NOMO-1 treated with dmso at 0.1 percent for 144 hours (cell line): ENCODE measurements around the gene NDUFS8.
A peak's percentile ranks its signal among the peaks of the same experiment; 100 is the strongest.

Experiments used
- DNase-seq: peaks from one replicate; lab custom pipeline; 2025; ENCODE audit not compliant: unreplicated experiment; lab: John Stamatoyannopoulos, UW

Gene NDUFS8

DNA sequence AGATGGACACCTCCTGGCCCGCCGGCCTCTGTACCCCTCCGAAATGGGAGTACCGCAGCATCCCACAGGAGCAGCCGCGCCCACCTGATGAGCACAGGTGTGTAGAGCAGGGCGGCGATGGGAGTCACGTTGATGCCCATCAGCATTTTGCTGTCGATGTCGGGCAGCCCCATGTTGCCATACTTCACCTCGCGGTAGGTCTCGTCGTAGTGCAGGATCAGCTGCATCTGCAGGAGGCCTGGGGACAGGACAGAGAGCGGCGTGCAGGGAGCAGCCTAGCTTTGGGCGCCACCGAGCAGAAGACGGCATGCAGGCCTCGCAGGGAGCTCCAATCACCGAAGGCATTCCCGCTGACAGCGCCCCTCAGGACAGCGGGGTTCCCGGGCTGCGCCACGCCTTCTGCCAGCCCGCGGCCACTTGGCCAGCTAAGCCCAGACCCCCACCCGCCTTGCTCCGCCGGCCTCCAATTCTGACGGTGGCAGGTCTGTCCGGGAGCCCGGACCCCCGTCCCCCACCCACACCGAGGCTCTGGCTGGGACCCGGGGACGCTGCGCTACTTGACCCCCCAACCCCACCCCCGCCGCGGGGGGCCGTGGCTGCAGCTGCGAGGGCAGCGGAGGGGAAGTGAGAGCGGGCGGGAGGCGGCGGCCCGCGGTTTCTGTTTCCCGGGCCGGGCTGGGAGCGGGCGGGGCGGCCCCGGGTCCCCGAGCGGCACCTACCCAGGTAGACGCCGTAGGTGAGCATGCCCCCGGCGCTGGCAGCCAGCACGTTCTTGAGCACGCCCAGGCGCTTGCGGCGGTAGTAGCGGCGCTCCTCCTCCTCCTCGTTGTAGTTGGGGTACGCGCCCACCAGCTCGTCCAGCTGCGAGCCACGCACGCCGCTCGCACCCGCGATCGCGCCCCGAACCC, 27.3 kb upstream of the NDUFS8 start:
- peak; percentile 34 for DNase-seq

GRCh38 chr11:68003846-68004550, 26.5 kb upstream of the NDUFS8 start, which contains the start of gene UNC93B1:
UNC93B1 (minus strand) TSS chr11:68004097; CDS start chr11:68004043, 54 bp downstream.
- DNase-seq: peak; percentile 83

- no peak for DNase-seq
Measured at GRCh38 chr11:68004551-68005335, 25.7 kb upstream of the NDUFS8 start.

DNA sequence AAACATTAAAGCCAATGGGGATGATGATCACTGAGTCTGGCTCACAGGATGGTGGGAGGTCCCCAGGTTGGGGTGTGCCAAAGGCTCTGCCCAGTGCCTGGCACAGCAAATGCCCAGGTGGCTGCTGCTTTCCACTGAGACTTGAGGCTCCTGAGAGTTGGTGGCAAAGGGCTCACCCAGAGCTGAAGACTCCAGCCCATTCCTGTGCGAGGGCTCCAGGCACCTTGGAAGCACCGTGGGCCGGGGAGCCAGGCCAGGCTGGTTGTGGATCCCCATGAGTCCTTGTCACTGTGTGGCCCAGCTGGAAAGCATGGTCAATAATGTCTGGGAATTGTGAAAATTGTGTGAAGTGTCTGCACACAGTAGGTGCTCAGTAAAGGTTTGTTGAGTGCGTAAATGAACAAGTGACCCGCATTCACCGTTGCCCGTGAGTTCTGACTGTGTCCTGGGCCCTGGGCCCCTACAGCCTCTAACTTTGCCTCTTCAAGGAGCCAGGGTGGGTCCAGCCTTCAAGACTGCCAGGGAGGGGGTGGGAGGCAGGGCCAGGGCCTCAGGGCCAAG, 23.8 kb upstream of the NDUFS8 start:
- DNase-seq: no peak

DNA sequence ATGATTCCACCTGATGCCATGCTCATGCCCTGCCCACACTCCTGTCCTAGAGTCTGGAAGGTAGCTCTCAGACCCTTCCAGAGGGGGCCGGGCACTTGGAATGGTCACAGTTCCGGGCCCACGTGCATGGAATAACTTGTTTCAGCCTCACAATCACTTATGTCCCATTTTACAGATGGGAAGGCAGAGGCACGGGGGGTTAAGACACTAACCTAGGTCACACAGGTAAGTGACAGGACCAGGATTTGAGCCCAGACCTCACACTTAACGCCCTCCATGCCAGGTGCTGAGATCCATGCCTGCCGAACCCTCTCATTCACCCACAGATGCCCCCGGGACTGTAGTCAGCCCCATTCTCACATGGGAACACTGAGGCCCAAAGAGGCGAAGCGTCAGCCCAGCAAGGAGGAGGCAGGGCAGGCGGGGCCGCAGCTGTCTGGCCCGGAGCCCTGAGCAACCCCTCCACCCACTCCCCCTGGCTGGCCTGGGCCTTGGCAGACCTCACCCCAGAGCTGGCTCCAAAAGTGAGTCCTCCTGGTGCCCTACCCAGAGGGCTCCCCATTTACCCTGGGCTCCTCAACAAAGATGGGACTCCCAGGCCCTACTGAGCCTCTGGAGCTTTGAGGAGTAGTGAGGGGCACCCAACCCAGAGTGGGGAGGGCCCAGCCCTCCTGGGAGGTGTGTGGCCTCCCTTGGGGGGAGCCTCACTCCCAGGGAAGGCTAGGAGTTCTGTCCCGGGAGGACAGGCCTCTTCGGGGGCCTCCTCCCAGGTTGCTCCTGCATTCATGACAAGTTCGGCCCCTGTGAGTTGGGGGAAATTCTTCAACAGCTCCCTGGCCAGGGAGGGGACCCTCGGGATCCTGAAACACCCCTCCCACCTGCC, 22.7 kb upstream of the NDUFS8 start:
- no peak for DNase-seq

GRCh38 chr11:68008381-68009337, 21.8 kb upstream of the NDUFS8 start:
- DNase-seq: no peak

- peak; percentile 60 for DNase-seq
Measured at GRCh38 chr11:68009391-68010089, 20.9 kb upstream of the NDUFS8 start.

DNA sequence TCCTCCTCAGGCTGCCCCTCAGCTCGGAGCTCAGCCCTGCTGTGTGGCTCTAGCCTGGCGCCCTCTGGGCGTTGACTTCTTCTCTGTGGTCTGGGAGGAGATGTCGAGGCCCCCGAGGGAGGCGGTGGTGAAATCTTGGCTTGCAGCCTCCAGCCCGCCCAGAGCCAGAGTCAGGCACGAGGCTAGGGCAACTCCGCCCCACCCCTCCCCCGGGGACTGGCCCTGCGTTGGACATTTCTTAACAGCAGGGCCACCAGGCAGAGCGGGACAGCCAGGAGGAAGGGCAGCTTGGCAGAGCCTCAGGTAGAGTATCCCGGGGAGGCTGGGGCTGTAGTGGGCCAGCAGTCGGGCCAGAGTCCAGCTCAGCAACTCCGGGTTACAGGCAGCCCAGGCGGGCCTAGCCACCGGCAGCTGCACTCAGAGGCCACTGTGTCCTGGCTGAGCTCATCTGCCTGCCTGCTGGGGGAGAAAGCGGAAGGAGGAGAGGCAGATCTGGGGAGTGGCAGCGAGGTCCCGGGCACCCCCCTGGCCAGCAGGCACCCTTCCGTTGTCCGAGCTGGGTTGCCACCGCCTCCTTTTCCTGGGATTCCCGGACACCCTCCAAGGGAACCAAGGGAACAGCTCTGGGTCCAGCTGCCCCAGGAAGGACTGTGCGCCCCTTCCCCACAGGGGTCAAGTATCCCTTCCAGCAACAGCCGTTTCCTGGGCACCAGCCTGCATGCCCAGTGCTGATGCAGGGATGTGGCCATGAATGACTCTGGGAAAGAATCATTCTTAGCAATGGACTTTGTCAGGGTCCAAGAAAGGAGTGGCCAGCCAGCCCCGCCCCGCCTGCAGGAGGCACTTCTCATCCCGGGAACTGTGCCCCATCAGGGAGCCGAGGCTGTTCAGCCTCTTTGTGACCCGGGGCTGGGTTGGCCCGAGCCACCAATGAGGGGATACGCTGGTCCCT, 20.1 kb upstream of the NDUFS8 start, which contains the start of gene ALDH3B1:
TSS of gene ALDH3B1 (plus strand) at position 238 of the 952 bp plus-strand sequence. CDS start 4,971 bp downstream, outside the sequence.
- DNase-seq: peak; percentile 96

GRCh38 chr11:68011051-68011943, 19.2 kb upstream of the NDUFS8 start:
- peak; percentile 35 for DNase-seq

DNA sequence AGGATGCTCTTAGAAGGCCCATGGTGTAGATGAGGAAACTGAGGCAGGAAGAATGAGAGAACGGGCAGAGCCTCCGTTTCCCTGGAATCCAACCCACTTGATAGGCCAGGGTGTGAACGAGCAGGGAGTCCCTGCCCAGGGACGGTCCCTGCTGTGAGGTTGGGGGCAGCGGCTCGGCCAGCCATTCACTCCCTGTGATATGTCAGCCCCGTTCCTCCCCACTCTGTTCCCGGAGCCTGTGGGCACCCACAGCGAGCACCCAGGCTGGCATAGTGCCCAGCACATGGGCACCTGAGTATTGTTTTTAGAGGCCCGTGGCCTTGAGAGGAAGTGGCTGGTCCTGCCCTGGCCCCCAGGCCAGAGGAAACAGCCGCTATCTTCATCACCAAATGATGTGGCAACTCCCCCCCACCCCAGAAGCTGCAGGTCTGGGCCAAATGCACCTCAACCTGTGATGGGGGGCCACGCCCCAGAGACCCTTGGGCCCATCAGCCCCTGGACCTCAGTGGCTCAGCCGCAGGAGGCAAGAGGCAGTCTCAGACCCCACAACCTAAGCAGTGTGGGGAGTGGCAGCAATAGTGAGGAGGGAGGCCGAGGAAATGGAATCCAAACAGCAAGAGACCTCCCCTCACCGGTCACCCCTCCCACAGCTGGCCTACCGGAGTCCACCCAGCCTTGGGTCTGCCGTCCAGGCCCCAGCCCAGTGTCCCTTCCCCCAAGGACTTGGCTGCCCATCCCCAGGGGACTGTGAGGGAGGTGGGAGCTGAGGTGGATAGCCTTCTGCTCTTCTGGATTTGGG, 18.2 kb upstream of the NDUFS8 start:
- no peak for DNase-seq

DNA sequence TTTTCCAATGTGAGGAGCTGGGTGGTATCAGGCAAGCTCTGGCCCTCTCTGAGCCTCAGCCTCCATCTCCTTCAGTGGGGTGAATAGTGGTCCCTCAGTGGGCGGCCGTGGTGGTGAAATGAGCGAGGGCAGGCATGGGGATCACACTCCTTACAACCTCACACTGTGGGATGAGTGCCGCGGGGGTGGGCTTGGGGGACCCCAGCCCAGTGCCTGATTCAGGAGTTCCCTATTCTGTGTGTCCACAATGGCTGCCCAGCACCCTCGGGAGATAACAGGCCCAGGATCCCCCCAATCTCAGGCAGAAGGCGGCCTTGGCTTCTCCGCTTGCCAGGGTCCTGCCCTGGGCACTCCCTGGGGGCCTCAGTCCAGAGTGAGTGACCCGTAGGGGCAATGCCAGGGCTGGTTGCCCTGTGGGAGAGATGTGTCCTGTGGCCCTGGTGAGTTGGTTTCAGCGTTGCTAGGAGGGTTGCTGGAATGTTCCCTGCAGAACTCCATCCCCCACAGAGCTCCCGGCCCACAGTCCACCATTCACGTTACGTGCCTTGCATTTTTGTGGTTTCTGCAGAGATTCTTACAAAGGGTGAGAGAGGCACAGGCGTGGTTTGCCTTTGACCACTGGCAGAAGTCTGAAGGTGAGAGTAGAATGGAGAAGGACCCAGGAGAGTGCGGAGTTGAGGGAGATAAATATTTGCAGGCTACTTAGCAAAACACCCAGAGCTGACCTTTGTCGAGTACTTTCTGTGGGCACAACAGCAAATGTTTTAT, 17.5 kb upstream of the NDUFS8 start:
- DNase-seq: no peak

DNA sequence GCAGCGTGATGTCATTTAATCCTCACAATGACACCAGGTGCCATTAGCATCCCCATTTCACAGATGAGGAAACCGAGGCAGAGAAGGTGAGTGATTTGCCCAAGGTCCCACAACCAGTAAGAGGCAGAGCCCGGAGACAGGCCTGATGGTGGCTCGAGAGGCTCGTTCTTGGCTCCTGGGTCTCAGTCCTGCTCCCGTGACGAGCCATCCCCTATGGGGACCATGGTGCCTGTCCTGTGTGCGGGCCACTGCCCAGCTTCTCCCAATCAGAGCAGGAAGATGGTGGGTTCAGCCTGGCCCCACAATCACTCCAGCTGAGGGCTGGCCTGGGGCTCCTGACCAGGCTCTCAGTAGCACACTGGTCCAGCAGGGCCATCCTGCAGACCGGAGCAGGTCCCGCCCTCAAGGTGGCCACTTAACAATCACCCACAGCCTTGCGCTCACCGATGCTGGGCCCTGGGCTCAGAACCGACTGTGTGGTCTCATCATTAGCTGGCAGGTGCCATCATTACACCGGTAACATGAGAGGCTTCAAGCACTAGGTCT, 16.8 kb upstream of the NDUFS8 start:
- DNase-seq: no peak

- DNase-seq: no peak
Measured at GRCh38 chr11:68014157-68014946, 16.1 kb upstream of the NDUFS8 start.
